Measurements from ENCODE around the gene ZBTB14.

The ZBTB14 gene

DNA sequence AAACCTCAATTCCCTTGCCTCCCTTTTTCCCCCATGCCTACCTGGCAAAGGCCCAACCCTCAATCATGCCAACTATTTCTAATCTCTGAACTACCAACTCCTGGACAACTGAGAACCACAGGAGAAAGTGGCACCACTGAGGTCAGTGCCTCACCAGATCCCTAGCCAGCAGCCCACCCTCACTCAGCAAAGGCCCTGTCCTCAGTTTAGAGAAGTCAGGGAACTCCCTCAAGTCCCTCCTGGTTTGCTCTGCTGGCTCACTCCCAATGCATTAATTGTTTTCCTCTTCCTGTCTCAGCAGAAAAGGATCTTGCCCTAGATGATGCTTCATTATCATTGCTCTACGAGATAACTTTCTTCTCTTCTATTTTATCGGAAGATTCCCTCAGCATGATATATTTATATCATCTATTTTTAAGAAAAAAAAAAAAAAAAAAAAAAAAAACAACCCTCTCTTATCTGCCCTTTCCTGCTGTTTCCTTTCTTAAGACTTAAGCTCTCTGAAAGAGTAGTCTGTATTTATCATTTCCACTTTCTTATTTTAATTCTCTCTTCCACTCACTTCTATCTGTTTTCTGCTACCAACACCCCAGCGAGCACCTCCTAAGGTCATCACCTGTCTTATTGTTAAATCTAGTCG is 22.7 kb upstream of the ZBTB14 start:
- Histone ChIP-seq H2BK120ac (ENCODE audit: low read depth, low read length) (no peak overlapping the region), H3K27me3 (ENCODE audit: control insufficient read depth in 3 of 3, insufficient read depth in 3 of 3, low read depth in 1 of 3, low read length in 3 of 3) (no peaks in the 10 kb centered on the region), H4K8ac (ENCODE audit: low read depth, low read length) (no peak overlapping the region), H3K9me3 (replicated peaks in 1 of 2; ENCODE audit: control insufficient read depth in 2 of 2, insufficient read depth in 1 of 2, low read depth in 1 of 2, low read length in 2 of 2) (no peaks in the 10 kb centered on the region), H2BK12ac (ENCODE audit: low read length) (no peak overlapping the region), H3K9ac (ENCODE audit: low read depth, low read length, poor library complexity) (no peak overlapping the region), H3K36me3 (replicated peaks in 1 of 2; ENCODE audit: control insufficient read depth in 2 of 2, insufficient read depth in 2 of 2, low read length in 2 of 2) (no peaks in the 10 kb centered on the region), H3K4me3 (ENCODE audit: low read length in 2 of 2) (no peak overlapping the region), H2AFZ (ENCODE audit: low read length) (no peak overlapping the region), H3K4me1 (ENCODE audit: control insufficient read depth in 2 of 2, insufficient read depth in 1 of 2, low read depth in 1 of 2, low read length in 2 of 2) (no peaks in the 10 kb centered on the region), H3K27ac (replicated peaks; ENCODE audit: low read length) (no peak overlapping the region), H2AK5ac (ENCODE audit: low read depth, low read length) (no peak overlapping the region), H3K23ac (ENCODE audit: low read depth, low read length, poor library complexity) (no peak overlapping the region), H3K18ac (ENCODE audit: low read length) (no peak overlapping the region), H2BK15ac (ENCODE audit: low read length) (no peak overlapping the region), H4K91ac (ENCODE audit: low read depth, low read length, poor library complexity) (no peak overlapping the region), H2BK5ac (ENCODE audit: low read length) (no peak overlapping the region), H3K14ac (ENCODE audit: low read length) (no peak overlapping the region), H3K4ac (ENCODE audit: low read length) (no peak overlapping the region), H3K4me2 (ENCODE audit: insufficient read depth, low read length, poor library complexity, severe bottlenecking) (no peak overlapping the region), H3K79me1 (ENCODE audit: low read depth, low read length) (no peaks in the 10 kb centered on the region)
- WGBS, 2 donors (ENCODE audit: extremely low coverage in 2 of 2, insufficient read length in 2 of 2, insufficient replicate concordance in 1 of 2), result no CpG with 5 or more reads among the region's 4 CpGs
- DNase-seq (ENCODE audit: low spot score), result no peak

DNA sequence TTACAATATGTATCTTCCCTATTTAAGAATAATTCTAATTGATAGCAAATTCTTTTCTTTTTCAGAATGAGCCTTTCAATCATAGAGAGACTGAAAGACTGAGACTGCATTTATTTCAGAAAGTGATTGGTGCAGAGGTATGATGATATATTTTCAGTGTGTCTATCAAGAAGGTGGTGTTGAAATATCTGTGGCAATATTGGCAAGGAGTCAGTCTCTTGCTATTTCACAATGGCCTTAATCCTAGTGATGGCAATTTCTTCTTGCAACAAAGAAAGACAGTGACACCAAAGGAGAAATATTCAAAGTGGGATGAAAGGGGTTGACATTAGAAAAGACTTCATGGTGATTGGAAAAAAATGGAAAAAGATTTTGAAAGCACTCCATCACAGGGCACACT is 21.7 kb upstream of the ZBTB14 start:
- no peak overlapping the region for H2BK15ac ChIP-seq (ENCODE audit: low read length)
- H3K4ac ChIP-seq (ENCODE audit: low read length), result no peak overlapping the region
- no peaks in the 10 kb centered on the region for H3K9me3 ChIP-seq (replicated peaks in 1 of 2; ENCODE audit: control insufficient read depth in 2 of 2, insufficient read depth in 1 of 2, low read depth in 1 of 2, low read length in 2 of 2)
- no peaks in the 10 kb centered on the region for H3K36me3 ChIP-seq (replicated peaks in 1 of 2; ENCODE audit: control insufficient read depth in 2 of 2, insufficient read depth in 2 of 2, low read length in 2 of 2)
- H3K4me1 ChIP-seq (ENCODE audit: control insufficient read depth in 2 of 2, insufficient read depth in 1 of 2, low read depth in 1 of 2, low read length in 2 of 2), result no peaks in the 10 kb centered on the region
- DNase-seq (ENCODE audit: low spot score), result no peak
- no peak overlapping the region for H2BK5ac ChIP-seq (ENCODE audit: low read length)
- H3K27me3 ChIP-seq (ENCODE audit: control insufficient read depth in 3 of 3, insufficient read depth in 3 of 3, low read depth in 1 of 3, low read length in 3 of 3), result no peaks in the 10 kb centered on the region
- no peak overlapping the region for H2AFZ ChIP-seq (ENCODE audit: low read length)
- no peak overlapping the region for H2BK12ac ChIP-seq (ENCODE audit: low read length)
- no peak overlapping the region for H4K8ac ChIP-seq (ENCODE audit: low read depth, low read length)
- H2AK5ac ChIP-seq (ENCODE audit: low read depth, low read length), result no peak overlapping the region
- no peak overlapping the region for H3K27ac ChIP-seq (replicated peaks; ENCODE audit: low read length)
- no peak overlapping the region for H3K4me2 ChIP-seq (ENCODE audit: insufficient read depth, low read length, poor library complexity, severe bottlenecking)
- no peak overlapping the region for H2BK120ac ChIP-seq (ENCODE audit: low read depth, low read length)
- no peak overlapping the region for H3K14ac ChIP-seq (ENCODE audit: low read length)
- H3K79me1 ChIP-seq (ENCODE audit: low read depth, low read length), result no peaks in the 10 kb centered on the region
- no peak overlapping the region for H4K91ac ChIP-seq (ENCODE audit: low read depth, low read length, poor library complexity)
- no peak overlapping the region for H3K23ac ChIP-seq (ENCODE audit: low read depth, low read length, poor library complexity)
- H3K9ac ChIP-seq (ENCODE audit: low read depth, low read length, poor library complexity), result no peak overlapping the region
- no peak overlapping the region for H3K18ac ChIP-seq (ENCODE audit: low read length)
- no peak overlapping the region for H3K4me3 ChIP-seq (ENCODE audit: low read length in 2 of 2)

DNA sequence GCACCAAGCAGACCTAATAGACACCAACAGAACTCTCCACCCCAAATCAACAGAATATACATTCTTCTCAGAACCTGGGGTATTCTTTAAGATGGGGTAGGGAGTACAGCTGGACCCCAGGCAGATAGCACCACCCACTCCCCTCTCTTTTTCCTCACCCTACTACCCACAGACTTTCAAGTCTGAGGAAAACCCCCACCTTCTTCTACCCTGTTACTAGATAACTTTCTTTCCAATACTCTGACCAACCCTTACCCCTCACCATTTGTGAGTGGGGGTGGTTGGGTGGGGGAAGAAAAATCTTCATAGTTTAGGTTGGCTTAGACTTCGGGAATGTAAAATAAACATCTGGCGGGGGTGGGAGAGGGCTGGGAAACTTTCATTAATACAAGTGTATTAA is 20.3 kb upstream of the ZBTB14 start:
- no peak overlapping the region for H3K9ac ChIP-seq (ENCODE audit: low read depth, low read length, poor library complexity)
- no peak for DNase-seq (ENCODE audit: low spot score)

DNA sequence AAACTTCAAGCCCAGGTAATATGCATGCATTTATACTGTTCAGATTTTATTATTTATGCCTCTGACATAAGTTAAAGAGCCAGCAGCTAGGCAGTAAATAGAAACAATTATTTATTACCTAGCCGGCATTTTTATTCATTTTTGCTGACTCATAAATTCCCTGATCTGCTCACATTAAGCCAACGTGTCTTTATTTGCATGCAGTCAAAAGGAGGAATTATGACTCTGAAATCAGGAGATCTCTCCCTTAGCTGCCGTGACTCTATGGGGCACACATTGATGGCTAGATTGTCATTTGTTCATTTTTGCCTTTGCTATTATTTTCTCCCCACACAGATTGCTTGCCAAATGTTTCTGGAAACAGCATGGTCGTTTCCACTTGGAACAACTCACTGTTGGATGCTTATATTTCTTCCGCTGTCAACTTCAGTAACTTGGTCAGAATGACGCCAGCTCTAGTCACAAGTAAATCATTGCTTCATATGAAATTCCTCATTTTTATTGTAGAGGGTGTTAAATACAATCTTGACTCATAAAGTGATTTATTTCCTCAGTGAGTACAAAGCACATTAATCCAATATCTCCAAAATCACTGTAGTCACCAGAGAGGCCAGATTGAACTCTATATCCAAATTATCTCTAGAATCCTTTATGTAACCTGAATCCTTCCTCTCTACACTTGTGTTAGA is 15.9 kb upstream of the ZBTB14 start:
- no CpG with 5 or more reads among the region's 6 CpGs for WGBS, 2 donors (ENCODE audit: extremely low coverage in 2 of 2, insufficient read length in 2 of 2, insufficient replicate concordance in 1 of 2)

More for the DNA sequence above, 20.3 kb upstream of the ZBTB14 start:
- H3K36me3 ChIP-seq (replicated peaks in 1 of 2; ENCODE audit: control insufficient read depth in 2 of 2, insufficient read depth in 2 of 2, low read length in 2 of 2), result no peaks in the 10 kb centered on the region
- no peak overlapping the region for H2AK5ac ChIP-seq (ENCODE audit: low read depth, low read length)
- H2AFZ ChIP-seq (ENCODE audit: low read length), result no peak overlapping the region
- H4K91ac ChIP-seq (ENCODE audit: low read depth, low read length, poor library complexity), result no peak overlapping the region
- no CpG with 5 or more reads among the region's 2 CpGs for WGBS, 2 donors (ENCODE audit: extremely low coverage in 2 of 2, insufficient read length in 2 of 2, insufficient replicate concordance in 1 of 2)
- H3K79me1 ChIP-seq (ENCODE audit: low read depth, low read length), result no peaks in the 10 kb centered on the region
- H3K27me3 ChIP-seq (ENCODE audit: control insufficient read depth in 3 of 3, insufficient read depth in 3 of 3, low read depth in 1 of 3, low read length in 3 of 3), result peaks cover 0 to 3% (median 0%) of the 10 kb centered on the region in 3 experiments
- H3K27ac ChIP-seq (replicated peaks; ENCODE audit: low read length), result no peak overlapping the region
- H3K14ac ChIP-seq (ENCODE audit: low read length), result no peak overlapping the region
- H3K4me3 ChIP-seq (ENCODE audit: low read length in 2 of 2), result no peak overlapping the region
- no peak overlapping the region for H2BK120ac ChIP-seq (ENCODE audit: low read depth, low read length)
- no peak overlapping the region for H3K18ac ChIP-seq (ENCODE audit: low read length)
- no peak overlapping the region for H2BK15ac ChIP-seq (ENCODE audit: low read length)
- H3K4me2 ChIP-seq (ENCODE audit: insufficient read depth, low read length, poor library complexity, severe bottlenecking), result no peak overlapping the region
- no peak overlapping the region for H2BK5ac ChIP-seq (ENCODE audit: low read length)
- H2BK12ac ChIP-seq (ENCODE audit: low read length), result no peak overlapping the region
- H3K4ac ChIP-seq (ENCODE audit: low read length), result no peak overlapping the region
- no peaks in the 10 kb centered on the region for H3K4me1 ChIP-seq (ENCODE audit: control insufficient read depth in 2 of 2, insufficient read depth in 1 of 2, low read depth in 1 of 2, low read length in 2 of 2)
- no peak overlapping the region for H4K8ac ChIP-seq (ENCODE audit: low read depth, low read length)
- no peak overlapping the region for H3K23ac ChIP-seq (ENCODE audit: low read depth, low read length, poor library complexity)
- H3K9me3 ChIP-seq (replicated peaks in 1 of 2; ENCODE audit: control insufficient read depth in 2 of 2, insufficient read depth in 1 of 2, low read depth in 1 of 2, low read length in 2 of 2), result no peaks in the 10 kb centered on the region

More for the DNA sequence above, 15.9 kb upstream of the ZBTB14 start:
- Histone ChIP-seq H3K23ac (ENCODE audit: low read depth, low read length, poor library complexity) (no peak overlapping the region), H2BK15ac (ENCODE audit: low read length) (no peak overlapping the region), H2AK5ac (ENCODE audit: low read depth, low read length) (no peak overlapping the region), H3K36me3 (replicated peaks in 1 of 2; ENCODE audit: control insufficient read depth in 2 of 2, insufficient read depth in 2 of 2, low read length in 2 of 2) (no peaks in the 10 kb centered on the region), H3K9ac (ENCODE audit: low read depth, low read length, poor library complexity) (no peak overlapping the region), H2BK120ac (ENCODE audit: low read depth, low read length) (no peak overlapping the region), H3K4me3 (ENCODE audit: low read length in 2 of 2) (no peak overlapping the region), H3K27ac (replicated peaks; ENCODE audit: low read length) (no peak overlapping the region), H2BK5ac (ENCODE audit: low read length) (no peak overlapping the region), H3K4me1 (ENCODE audit: control insufficient read depth in 2 of 2, insufficient read depth in 1 of 2, low read depth in 1 of 2, low read length in 2 of 2) (no peaks in the 10 kb centered on the region), H4K91ac (ENCODE audit: low read depth, low read length, poor library complexity) (no peak overlapping the region), H3K4ac (ENCODE audit: low read length) (no peak overlapping the region), H4K8ac (ENCODE audit: low read depth, low read length) (no peak overlapping the region), H3K14ac (ENCODE audit: low read length) (no peak overlapping the region), H2BK12ac (ENCODE audit: low read length) (no peak overlapping the region), H3K4me2 (ENCODE audit: insufficient read depth, low read length, poor library complexity, severe bottlenecking) (no peak overlapping the region), H3K18ac (ENCODE audit: low read length) (no peak overlapping the region), H2AFZ (ENCODE audit: low read length) (no peak overlapping the region), H3K79me1 (ENCODE audit: low read depth, low read length) (no peaks in the 10 kb centered on the region), H3K9me3 (replicated peaks in 1 of 2; ENCODE audit: control insufficient read depth in 2 of 2, insufficient read depth in 1 of 2, low read depth in 1 of 2, low read length in 2 of 2) (no peaks in the 10 kb centered on the region), H3K27me3 (ENCODE audit: control insufficient read depth in 3 of 3, insufficient read depth in 3 of 3, low read depth in 1 of 3, low read length in 3 of 3) (peaks cover 0 to 3% (median 0%) of the 10 kb centered on the region in 3 experiments)
- DNase-seq (ENCODE audit: low spot score), result no peak
